HepG2 (cell line): ENCODE results near the gene FGD5. TPM values are rescaled to one million over a fixed set of nuclear protein-coding genes. Genes with fewer than 3 reads are reported as not detected.

ENCODE experiments used
- ATAC-seq: fragments of 200-7000 bp; cut with Tn5 transposase; 3 replicates; pipeline ENCODE4 v1.9.1; 2020; ENCODE audit warnings: mild to moderate bottlenecking, moderate library complexity
- BruUV-seq: library from RNA; stranded (reverse); fragments of 400-500 nt; replicated peaks from 2 replicates; lab custom pipeline; 2021; lab: Mats Ljungman, UMichigan
- CTCF ChIA-PET: fragments of 300-600 bp; formaldehyde crosslinking; extraction: SDS; loops from one replicate; lab custom pipeline; 2021; ENCODE audit warnings: low total read pairs, inconsistent platforms, low intra/inter-chr PET ratio; lab: Yijun Ruan, JAX
- POLR2A ChIA-PET: fragments of 350-600 bp; sonication (Branson Sonifier 250); formaldehyde crosslinking; loops from one replicate; lab custom pipeline; 2020; ENCODE audit warnings: antibody characterized with exemption, inconsistent platforms; lab: Yijun Ruan, JAX
- DNase-seq: peaks from one replicate; pipeline ENCODE4 v3.0.0-alpha.2; 2015; ENCODE audit warnings: low spot score
- FAIRE-seq: peaks from 3 replicates; lab custom pipeline; 2011; peaks lifted over from hg19 to GRCh38; lab: Jason Lieb, UNC
- H2AFZ ChIP-seq: one replicate; pipeline ENCODE4 v1.6.1; 2011; ENCODE audit warnings: low read length, inconsistent platforms
- H3K27ac ChIP-seq: fragments of 300-600 bp; 3 replicates; pipeline ENCODE4 v1.8.0; 2011; ENCODE audit warnings: mixed run types, mild to moderate bottlenecking, mixed read lengths, low read length, inconsistent platforms; ENCODE audit not compliant: insufficient read depth; ENCODE audit errors: extremely low read length
- H3K27me3 ChIP-seq, 2 experiments: fragments of 200-600 bp in 1 of 2; 2 replicates in 1 of 2; 3 replicates in 1 of 2; pipeline versions ENCODE4 v1.6.0 to v1.8.0; 2011; ENCODE audit warnings: low read length in 2 of 2, mild to moderate bottlenecking in 2 of 2, moderate library complexity in 2 of 2, inconsistent platforms in 1 of 2; ENCODE audit not compliant: insufficient read depth in 2 of 2, control insufficient read depth in 1 of 2
- H3K36me3 ChIP-seq, 2 experiments: fragments of 200-600 bp in 1 of 2; replicated peaks in 1 of 2; 2 replicates in 1 of 2; 3 replicates in 1 of 2; pipeline versions ENCODE4 v1.5.1 to v1.8.0; 2011; ENCODE audit warnings: low read length in 2 of 2, inconsistent platforms in 1 of 2; ENCODE audit not compliant: insufficient read depth in 2 of 2, control insufficient read depth in 1 of 2
- H3K4me1 ChIP-seq: 2 replicates; pipeline ENCODE4 v1.5.1; 2012; ENCODE audit warnings: low read length, inconsistent platforms; ENCODE audit not compliant: insufficient read depth
- H3K4me2 ChIP-seq: 2 replicates; pipeline ENCODE4 v1.6.0; 2011; ENCODE audit warnings: low read depth, low read length, inconsistent platforms
- H3K4me3 ChIP-seq, 3 experiments: fragments of 200-600 bp in 1 of 3; sonication (generic), shearing (Covaris generic) in 1 of 3; replicated peaks in 1 of 3; 2 replicates each; pipeline ENCODE4 v1.5.1; 2011 to 2016; ENCODE audit warnings: low read length in 3 of 3, inconsistent platforms in 2 of 3, low read depth in 2 of 3, mild to moderate bottlenecking in 2 of 3, control low read depth in 1 of 3, mixed read lengths in 1 of 3; ENCODE audit not compliant: insufficient read depth in 1 of 3
- H3K79me2 ChIP-seq: one replicate; pipeline ENCODE4 v1.6.1; 2011; ENCODE audit warnings: low read length, inconsistent platforms; ENCODE audit not compliant: insufficient read depth
- H3K9ac ChIP-seq: 2 replicates; pipeline ENCODE4 v1.6.0; 2011; ENCODE audit warnings: mild to moderate bottlenecking, low read depth, low read length, inconsistent platforms; ENCODE audit not compliant: insufficient read depth
- H3K9me3 ChIP-seq: 2 replicates; pipeline ENCODE4 v1.5.1; 2012; ENCODE audit warnings: mild to moderate bottlenecking, low read length
- H4K20me1 ChIP-seq: 2 replicates; pipeline ENCODE4 v1.6.0; 2011; ENCODE audit warnings: inconsistent platforms, mild to moderate bottlenecking, low read length, moderate library complexity; ENCODE audit not compliant: insufficient read depth
- ATF1 ChIP-seq: IDR thresholded peaks from 2 replicates; pipeline ENCODE4 v1.6.1; 2016; ENCODE audit warnings: mild to moderate bottlenecking, control low read depth
- RARA ChIP-seq: IDR thresholded peaks from 2 replicates; pipeline ENCODE4 v1.6.1; 2016; ENCODE audit warnings: missing genetic modification reagents, missing compliant biosample characterization
- SOX6 ChIP-seq, 2 experiments: fragments of 450-650 bp in 1 of 2; sonication (generic) in 1 of 2; formaldehyde crosslinking in 1 of 2; IDR thresholded peaks; 2 replicates each; pipeline versions ENCODE4 v1.4.0 to v1.6.1; 2017 to 2020; ENCODE audit warnings: antibody characterized with exemption in 1 of 2, mild to moderate bottlenecking in 1 of 2, missing genetic modification reagents in 1 of 2
- ZNF232 ChIP-seq: sonication (generic); formaldehyde crosslinking; IDR thresholded peaks from 2 replicates; pipeline ENCODE4 v1.4.0; 2020; ENCODE audit warnings: missing genetic modification reagents, borderline replicate concordance
- ZNF713 ChIP-seq: sonication (generic); formaldehyde crosslinking; IDR thresholded peaks from 2 replicates; pipeline ENCODE4 v1.4.0; 2020; ENCODE audit warnings: mild to moderate bottlenecking, missing genetic modification reagents
- WGBS: methylation state at CpG from one replicate; pipeline ENCODE4 v1.1.6; 2017; ENCODE audit warnings: low lambda C conversion rate; 5-methylcytosine and 5-hydroxymethylcytosine counted together
- in situ Hi-C: cut with HindIII; loops from 2 replicates; pipeline ENCODE4 v1.10.0; 2017; ENCODE audit warnings: low pct_unique_long_range_greater_than_20kb; ENCODE audit not compliant: extremely low pct_ligation_motif_present
- intact Hi-C: fragments of 100-400 bp; cut with micrococcal nuclease; formaldehyde crosslinking; loops from one replicate; pipeline ENCODE4 v1.10.0; 2022; ENCODE audit not compliant: unreplicated experiment
- polyA plus RNA-seq, 8 experiments: library from polyadenylated mRNA; depleted of rRNA in 3 of 8; stranded (reverse) in 7 of 8; unstranded in 1 of 8; fragments of >200 nt; fragmentation: Illumina TruSeq in 4 of 8; extraction: Trizol in 4 of 8; gene quantifications; 2 replicates each; pipeline versions ENCODE4 v1.2.1 to v1.2.3, GENCODE V29; 2011 to 2016; ENCODE audit warnings: low read depth in 4 of 8, missing spikeins in 1 of 8, mixed read lengths in 1 of 8; ENCODE audit not compliant: insufficient read depth in 1 of 8
- total RNA-seq, 5 experiments: library from RNA; depleted of rRNA; stranded (reverse); fragments of >200 nt; fragmentation: Illumina TruSeq; extraction: Trizol; gene quantifications; 2 replicates each; pipeline ENCODE4 v1.2.3, GENCODE V29; 2016; ENCODE audit warnings: low read depth in 1 of 5
- TF ChIP-seq, protein P1 (sequence below): sonication (generic); formaldehyde crosslinking; conservative IDR thresholded peaks from 2 replicates; pipeline ENCODE4 v1.8.0; 2022; ENCODE audit warnings: low read depth, missing genetic modification reagents
- TF ChIP-seq, protein P2 (sequence below): sonication (generic); formaldehyde crosslinking; conservative IDR thresholded peaks from 2 replicates; pipeline ENCODE4 v1.5.0; 2020; ENCODE audit warnings: missing genetic modification reagents
- TF ChIP-seq, protein P3 (sequence below): sonication (generic); formaldehyde crosslinking; IDR thresholded peaks from 2 replicates; pipeline ENCODE4 v1.8.0; 2022; ENCODE audit warnings: mild to moderate bottlenecking, missing genetic modification reagents, moderate library complexity

FGD5 gene
- total and polyA plus RNA-seq, 2 of the 13 experiments (the other 11 are each of a cell fraction or from before 2014, with no cell fraction given) = 0.17 TPM; not detected in 1

DNA sequence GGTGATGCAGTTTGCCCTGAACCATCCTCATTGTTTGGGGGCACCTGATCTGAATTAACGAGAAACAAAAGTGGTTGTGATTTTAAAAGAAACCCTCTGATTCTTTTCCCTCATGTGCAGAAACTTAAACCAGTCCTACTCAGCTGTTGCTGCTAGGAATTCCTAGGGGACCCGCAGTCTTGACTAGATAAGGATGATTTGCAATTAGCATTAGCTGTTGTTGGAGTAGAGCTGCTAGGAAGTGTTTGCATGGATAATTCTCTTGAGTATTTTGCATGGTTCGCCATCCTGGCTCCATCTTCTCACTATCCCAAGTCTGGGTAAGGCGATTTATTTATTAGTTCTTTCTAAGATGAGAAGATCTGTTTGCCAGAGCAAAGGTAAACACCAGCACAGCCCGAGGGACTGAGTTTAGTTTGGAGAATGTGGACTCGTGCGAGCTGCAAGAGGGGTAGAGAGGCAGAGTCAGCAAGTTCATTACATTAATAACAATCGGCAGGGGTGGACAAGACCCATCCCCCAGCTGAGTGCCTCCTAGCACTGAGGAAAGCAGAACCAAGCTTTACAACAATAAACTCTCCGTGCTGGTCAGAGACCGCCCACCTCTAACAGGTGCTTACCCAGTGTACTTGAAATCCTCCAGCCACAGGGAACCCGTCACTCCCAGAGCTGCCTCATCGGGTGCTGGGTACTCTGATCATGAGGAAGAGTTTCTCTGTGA, 4.1 kb downstream of the FGD5 start:
- intact Hi-C loops = no loop called here
- WGBS = 11% methylated on average over 11 of the region's 12 CpGs
- no peak overlapping the region for H3K27ac ChIP-seq
- no peaks in the 10 kb centered on the region for H4K20me1 ChIP-seq
- H2AFZ ChIP-seq = no peak overlapping the region
- no peak overlapping the region for H3K4me2 ChIP-seq
- TF ChIP-seq, protein P1, sequence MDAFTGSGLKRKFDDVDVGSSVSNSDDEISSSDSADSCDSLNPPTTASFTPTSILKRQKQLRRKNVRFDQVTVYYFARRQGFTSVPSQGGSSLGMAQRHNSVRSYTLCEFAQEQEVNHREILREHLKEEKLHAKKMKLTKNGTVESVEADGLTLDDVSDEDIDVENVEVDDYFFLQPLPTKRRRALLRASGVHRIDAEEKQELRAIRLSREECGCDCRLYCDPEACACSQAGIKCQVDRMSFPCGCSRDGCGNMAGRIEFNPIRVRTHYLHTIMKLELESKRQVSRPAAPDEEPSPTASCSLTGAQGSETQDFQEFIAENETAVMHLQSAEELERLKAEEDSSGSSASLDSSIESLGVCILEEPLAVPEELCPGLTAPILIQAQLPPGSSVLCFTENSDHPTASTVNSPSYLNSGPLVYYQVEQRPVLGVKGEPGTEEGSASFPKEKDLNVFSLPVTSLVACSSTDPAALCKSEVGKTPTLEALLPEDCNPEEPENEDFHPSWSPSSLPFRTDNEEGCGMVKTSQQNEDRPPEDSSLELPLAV (CRISPR knock-in tag) = no peak
- no peak for TF ChIP-seq SOX6 (IDR thresholded peaks at IDR 0.05)
- no peak for TF ChIP-seq SOX6 (CRISPR knock-in tag; IDR thresholded peaks at IDR 0.05)
- TF ChIP-seq ZNF232 (CRISPR knock-in tag) = no peak
- TF ChIP-seq, protein P2, sequence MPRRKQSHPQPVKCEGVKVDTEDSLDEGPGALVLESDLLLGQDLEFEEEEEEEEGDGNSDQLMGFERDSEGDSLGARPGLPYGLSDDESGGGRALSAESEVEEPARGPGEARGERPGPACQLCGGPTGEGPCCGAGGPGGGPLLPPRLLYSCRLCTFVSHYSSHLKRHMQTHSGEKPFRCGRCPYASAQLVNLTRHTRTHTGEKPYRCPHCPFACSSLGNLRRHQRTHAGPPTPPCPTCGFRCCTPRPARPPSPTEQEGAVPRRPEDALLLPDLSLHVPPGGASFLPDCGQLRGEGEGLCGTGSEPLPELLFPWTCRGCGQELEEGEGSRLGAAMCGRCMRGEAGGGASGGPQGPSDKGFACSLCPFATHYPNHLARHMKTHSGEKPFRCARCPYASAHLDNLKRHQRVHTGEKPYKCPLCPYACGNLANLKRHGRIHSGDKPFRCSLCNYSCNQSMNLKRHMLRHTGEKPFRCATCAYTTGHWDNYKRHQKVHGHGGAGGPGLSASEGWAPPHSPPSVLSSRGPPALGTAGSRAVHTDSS (CRISPR knock-in tag) = no peak
- TF ChIP-seq RARA (CRISPR knock-in tag) = no peak
- TF ChIP-seq ZNF713 (CRISPR knock-in tag) = no peak
- TF ChIP-seq, protein P3, sequence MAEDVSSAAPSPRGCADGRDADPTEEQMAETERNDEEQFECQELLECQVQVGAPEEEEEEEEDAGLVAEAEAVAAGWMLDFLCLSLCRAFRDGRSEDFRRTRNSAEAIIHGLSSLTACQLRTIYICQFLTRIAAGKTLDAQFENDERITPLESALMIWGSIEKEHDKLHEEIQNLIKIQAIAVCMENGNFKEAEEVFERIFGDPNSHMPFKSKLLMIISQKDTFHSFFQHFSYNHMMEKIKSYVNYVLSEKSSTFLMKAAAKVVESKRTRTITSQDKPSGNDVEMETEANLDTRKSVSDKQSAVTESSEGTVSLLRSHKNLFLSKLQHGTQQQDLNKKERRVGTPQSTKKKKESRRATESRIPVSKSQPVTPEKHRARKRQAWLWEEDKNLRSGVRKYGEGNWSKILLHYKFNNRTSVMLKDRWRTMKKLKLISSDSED (CRISPR knock-in tag) = no peak
- TF ChIP-seq ATF1 = no peak
- in situ Hi-C loops = no loop called here
- FAIRE-seq (no peak), DNase-seq (no peak), ATAC-seq (no peak)
- H3K4me3 ChIP-seq = no peak overlapping the region
- BruUV-seq = no TSS peak
- no peaks in the 10 kb centered on the region for H3K79me2 ChIP-seq
- ChIA-PET POLR2A (no interaction called here), CTCF (no interaction called here)
- no peaks in the 10 kb centered on the region; a peak in 1 of 5 replicates for H3K36me3 ChIP-seq
- H3K9ac ChIP-seq = no peak overlapping the region
- H3K9me3 ChIP-seq = no peaks in the 10 kb centered on the region
- no peaks in the 10 kb centered on the region for H3K4me1 ChIP-seq
- H3K27me3 ChIP-seq = peaks cover 0 to 37% of the 10 kb centered on the region in 2 experiments; a peak in 4 of 5 replicates
